GM04503 (cell line): Measurements from ENCODE around the gene GRK2.
A peak's percentile ranks its signal among the peaks of the same experiment; 100 is the strongest.
"Not testable (repeated sequence)": the region's sequence is repeated elsewhere in the genome, so short reads cannot be mapped to it uniquely, and the experiment has no call there.

Experiments used
- DNase-seq: peaks from one replicate; pipeline ENCODE4 v3.0.0-alpha.2; 2012; ENCODE audit warnings: low read depth

The GRK2 gene

DNA sequence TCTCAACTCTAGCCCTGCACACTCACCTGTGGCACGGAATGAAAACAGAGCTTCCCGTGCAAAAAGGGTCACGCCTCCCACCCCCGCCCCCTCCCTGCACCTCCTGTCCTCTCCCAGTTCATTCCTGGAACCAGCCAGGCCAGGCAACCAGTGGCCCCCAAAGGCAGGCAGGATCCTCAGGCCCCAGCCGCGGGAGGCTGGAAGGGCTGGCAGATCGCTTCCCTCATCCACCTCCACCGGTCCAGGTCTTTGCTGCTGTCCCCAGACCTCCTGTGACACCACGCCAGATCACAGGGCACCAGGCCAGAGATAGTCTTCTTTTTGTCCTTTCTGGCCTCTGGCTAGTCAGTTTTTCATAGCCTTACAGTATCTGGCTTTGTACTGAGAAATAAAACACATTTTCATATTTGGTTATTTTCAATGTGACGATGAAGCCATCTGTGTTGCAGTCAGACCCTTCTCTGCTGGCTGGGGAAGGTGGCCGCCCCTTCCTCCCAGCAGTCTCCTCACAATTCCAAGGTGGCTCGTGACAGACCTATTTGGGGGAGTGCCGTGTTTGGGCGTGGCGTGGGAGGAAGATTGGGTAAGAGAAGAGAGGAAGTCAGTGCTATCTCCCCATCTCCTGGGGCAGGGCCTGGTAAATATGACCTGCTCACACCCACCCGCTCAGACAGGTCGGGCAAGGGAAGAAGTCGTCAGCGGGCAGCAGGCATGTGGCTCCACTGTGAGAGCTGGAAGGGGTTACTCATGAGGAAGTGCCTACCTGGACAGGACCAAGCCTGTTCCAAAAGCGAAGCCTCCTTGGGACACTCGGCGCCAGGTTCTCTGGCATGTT lies 46.1 kb downstream of the GRK2 start:
- DNase-seq: no peak

GRCh38 chr11:67313125-67313890 lies 47.0 kb downstream of the GRK2 start:
- no peak for DNase-seq

GRCh38 chr11:67314218-67314617 lies 47.9 kb downstream of the GRK2 start:
- no peak for DNase-seq

DNA sequence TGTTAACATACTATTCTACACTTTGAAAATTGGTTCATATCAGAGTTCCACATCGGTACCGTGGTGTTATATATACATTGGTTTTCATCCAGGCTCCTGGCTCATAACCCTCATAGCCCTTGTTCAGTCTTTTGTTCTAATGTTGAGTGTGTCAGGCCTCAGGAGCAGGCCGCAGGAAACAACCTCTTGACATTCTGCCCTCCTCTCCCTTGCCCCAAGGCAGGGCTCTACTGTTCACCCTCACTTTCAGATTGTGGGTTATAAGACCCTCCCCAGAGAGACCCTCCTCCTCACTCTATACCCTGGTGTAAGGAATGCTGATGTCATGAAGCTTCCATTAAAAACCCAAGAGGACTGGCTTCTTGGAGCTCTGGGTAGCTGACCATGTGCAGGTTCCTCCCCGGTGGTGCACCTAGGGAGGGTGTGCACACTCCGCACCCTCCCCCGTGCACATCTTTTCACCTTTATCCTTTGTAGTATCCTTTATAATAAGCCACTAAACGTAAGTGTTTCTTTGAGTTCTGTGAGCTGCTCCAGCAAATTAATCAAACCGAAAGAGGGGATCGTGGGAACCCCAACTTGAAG lies 49.1 kb downstream of the GRK2 start:
- no peak for DNase-seq

DNA sequence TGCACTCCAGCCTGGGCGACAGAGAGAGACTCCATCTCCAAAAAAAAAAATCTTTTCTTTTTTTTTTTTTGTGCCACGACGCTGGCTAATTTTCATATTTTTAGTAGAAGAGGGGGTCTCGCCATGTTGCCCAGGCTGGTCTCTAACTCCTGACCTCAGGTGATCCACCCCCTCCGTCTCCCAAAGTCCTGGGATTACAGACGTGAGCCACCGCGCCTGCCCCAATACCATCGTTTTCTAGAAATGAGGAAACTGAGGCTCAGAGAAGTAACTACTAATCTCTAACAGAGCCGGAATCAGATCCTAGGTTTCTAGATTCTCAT lies 50.6 kb downstream of the GRK2 start:
- no peak for DNase-seq

GRCh38 chr11:67317205-67317887 lies 51.1 kb downstream of the GRK2 start:
- peak; percentile 48 for DNase-seq

DNA sequence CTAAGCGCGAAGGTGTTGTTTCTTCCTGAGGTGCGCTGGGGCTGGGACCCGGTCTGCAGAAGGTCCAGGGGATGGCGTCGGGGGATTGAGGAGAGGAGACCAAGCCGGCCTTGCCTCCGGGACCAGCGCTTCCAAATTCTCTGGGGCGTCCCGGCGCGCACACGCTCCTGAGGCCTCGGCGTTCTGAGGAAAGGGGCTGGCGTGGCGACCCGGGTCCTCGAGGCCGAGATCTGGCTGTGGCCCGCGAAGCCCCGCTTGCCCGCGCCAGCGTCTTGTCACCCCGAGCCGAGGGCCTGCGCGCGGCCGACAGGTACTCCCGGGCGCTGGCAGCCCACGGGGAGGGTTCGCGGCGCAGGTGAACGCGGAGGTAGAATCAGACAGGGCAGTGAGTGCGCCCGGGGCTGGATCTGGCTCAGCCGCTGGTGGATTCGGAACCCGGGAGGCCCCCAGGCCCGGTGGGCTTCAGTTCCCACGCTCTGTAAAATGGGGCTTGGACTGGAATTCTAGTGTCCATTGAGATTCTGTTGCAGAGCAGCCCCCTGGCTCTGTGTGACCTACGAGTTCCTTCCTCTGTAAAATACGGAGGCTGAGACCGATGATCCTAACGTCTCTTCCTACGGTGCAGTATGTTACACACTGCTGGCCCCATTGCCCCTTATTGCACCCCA lies 51.7 kb downstream of the GRK2 start:
- DNase-seq: no peak

DNA sequence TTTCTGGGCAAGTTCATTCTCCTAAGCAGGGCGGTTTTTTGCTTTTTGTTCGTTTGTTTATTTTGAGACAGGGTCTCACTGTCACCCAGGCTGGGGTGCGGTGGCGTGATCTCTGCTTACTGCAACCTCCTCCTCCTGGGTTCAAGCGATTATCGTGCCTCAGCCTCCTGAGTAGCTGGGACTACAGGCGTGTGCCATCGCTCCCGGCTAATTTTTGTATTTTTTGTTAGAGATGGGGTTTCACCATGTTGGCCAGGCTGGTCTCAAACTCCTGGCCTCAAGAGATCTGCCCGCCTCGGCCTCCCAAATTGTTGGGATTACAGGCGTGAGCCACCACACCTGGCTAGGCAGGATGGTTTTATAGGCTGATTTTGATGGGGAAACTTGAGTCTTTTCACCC lies 52.6 kb downstream of the GRK2 start:
- not testable (repeated sequence) for DNase-seq

GRCh38 chr11:67320011-67320410 lies 53.7 kb downstream of the GRK2 start:
- DNase-seq: no peak

GRCh38 chr11:67320691-67321090 lies 54.4 kb downstream of the GRK2 start:
- DNase-seq: no peak

GRCh38 chr11:67321313-67321871 lies 55.1 kb downstream of the GRK2 start:
- DNase-seq: no peak

- DNase-seq: no peak
Observed at GRCh38 chr11:67322049-67322448, 55.8 kb downstream of the GRK2 start.

GRCh38 chr11:67323526-67323925 lies 57.3 kb downstream of the GRK2 start:
- no peak for DNase-seq

DNA sequence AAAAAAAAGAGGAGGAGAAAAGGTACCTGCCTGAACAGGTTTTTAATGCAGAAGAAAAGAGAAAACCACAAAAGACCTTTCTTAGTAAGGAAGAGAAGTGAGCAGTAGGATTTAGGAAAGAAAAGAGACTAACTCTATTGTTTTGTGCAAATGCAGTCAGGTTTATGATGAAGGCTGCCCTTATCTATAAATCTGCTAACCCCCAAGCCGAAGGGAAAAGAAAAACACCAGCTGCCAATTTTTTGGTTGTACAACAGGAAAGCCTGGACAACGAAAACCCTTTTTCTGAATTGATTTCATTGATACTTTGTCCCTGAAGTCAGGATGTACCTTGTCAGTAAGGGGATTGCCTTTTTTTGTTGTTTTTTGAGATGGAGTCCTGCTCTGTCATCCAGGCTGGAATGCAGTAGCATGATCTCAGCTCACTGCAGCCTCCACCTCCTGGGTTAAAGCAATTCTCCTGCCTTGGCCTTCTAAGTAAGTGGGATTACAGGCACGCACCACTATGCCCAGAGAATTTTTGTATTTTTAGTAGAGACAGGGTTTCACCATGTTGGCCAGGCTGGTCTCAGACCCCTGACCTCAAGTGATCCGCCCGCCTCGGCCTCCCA lies 65.9 kb downstream of the GRK2 start:
- no peak for DNase-seq
